ENCODE results near the gene MYPN. TPM values are rescaled to one million over a fixed set of nuclear protein-coding genes. Genes with fewer than 3 reads are reported as not detected.

MYPN gene
- total RNA-seq, 1 donor from 2014 or later: 124 TPM

DNA sequence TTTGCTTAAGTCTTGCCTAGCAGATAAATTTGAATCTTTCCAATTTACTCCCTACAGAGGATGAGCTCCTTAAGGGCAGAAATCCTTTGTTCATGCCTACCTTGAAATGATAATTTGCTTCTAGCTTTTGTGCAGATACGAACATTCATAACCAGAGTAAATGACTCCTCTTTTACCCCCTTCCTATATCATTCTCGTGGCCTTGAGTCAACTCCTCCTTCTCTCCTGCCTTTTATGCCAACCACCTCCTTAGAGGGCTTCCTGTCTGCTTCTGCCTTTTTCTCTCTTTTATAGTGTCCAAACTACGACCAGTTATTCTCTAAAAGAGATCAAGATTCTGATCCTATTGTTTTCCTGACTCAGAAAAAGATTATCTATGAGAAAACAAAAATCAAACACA is 36.4 kb downstream of the MYPN start:
- Histone ChIP-seq H3K4me1 (no peaks in the 10 kb centered on the region), H3K4me3 (no peak overlapping the region), H3K36me3 (peaks cover 41% of the 10 kb centered on the region), H3K27me3 (ENCODE audit: low read depth) (no peaks in the 10 kb centered on the region), H3K9me3 (replicated peaks) (no peaks in the 10 kb centered on the region), H3K27ac (replicated peaks) (no peak overlapping the region)
- TF ChIP-seq, protein P1, sequence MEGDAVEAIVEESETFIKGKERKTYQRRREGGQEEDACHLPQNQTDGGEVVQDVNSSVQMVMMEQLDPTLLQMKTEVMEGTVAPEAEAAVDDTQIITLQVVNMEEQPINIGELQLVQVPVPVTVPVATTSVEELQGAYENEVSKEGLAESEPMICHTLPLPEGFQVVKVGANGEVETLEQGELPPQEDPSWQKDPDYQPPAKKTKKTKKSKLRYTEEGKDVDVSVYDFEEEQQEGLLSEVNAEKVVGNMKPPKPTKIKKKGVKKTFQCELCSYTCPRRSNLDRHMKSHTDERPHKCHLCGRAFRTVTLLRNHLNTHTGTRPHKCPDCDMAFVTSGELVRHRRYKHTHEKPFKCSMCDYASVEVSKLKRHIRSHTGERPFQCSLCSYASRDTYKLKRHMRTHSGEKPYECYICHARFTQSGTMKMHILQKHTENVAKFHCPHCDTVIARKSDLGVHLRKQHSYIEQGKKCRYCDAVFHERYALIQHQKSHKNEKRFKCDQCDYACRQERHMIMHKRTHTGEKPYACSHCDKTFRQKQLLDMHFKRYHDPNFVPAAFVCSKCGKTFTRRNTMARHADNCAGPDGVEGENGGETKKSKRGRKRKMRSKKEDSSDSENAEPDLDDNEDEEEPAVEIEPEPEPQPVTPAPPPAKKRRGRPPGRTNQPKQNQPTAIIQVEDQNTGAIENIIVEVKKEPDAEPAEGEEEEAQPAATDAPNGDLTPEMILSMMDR (IDR thresholded peaks at IDR 0.05; ENCODE audit: borderline replicate concordance): no peak
- intact Hi-C loops (cut with micrococcal nuclease): no loop called here
- DNase-seq: no peak

DNA sequence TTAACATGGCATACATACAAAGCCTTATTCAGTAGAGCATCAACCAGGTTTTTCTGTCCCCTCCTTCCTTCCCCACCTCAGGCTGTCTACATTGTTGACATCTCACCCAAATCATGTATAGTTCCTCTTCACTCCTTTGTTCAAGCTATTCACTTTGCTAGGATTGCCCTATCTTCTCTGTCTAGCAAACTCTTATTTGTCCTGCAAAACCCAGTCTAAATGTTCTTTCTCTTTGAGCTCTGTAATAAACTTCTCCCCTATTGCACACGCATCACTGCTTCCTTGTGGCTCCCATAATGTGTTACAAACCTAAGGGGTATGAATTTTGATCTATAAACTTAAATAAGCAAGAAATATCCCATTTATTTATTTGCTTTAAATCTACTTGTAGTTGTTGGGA is 36.8 kb downstream of the MYPN start:
- H3K36me3 ChIP-seq: peaks cover 46% of the 10 kb centered on the region

DNA sequence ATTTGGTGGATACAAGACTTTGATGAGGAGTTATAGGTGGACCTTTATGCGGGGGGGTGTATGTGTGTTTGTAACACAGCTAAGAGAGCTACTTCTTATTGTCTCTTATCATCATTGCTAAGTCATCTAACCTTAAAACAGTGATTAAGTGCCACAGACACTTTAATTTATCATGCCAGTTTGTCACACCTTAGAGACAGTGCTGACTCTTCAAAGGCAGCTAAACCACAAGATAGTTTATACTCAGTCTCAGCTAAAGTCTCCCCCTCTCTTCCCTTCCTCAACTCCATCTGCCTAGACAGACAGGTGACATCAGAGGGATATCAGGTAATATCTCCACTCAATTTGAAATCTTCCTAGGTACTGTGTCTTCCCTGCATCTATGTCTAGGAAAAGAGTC is 42.2 kb downstream of the MYPN start:
- intact Hi-C loops (cut with micrococcal nuclease): no loop called here
- Histone ChIP-seq H3K4me1 (peaks cover 43% of the 10 kb centered on the region), H3K9me3 (replicated peaks) (no peaks in the 10 kb centered on the region), H3K27me3 (ENCODE audit: low read depth) (no peaks in the 10 kb centered on the region), H3K4me3 (no peak overlapping the region), H3K27ac (replicated peaks) (peak overlapping the region; percentile 86), H3K36me3 (peaks cover 35% of the 10 kb centered on the region)
- no peak for DNase-seq
- TF ChIP-seq, protein P1 (IDR thresholded peaks at IDR 0.05; ENCODE audit: borderline replicate concordance): no peak

More for the DNA sequence above, 36.8 kb downstream of the MYPN start:
- TF ChIP-seq, protein P1 (IDR thresholded peaks at IDR 0.05; ENCODE audit: borderline replicate concordance): no peak
- intact Hi-C loops (cut with micrococcal nuclease): no loop called here
- no peak for DNase-seq
- Histone ChIP-seq H3K4me3 (no peak overlapping the region), H3K27ac (replicated peaks) (no peak overlapping the region), H3K27me3 (ENCODE audit: low read depth) (no peaks in the 10 kb centered on the region), H3K4me1 (no peaks in the 10 kb centered on the region), H3K9me3 (replicated peaks) (no peaks in the 10 kb centered on the region)

DNA sequence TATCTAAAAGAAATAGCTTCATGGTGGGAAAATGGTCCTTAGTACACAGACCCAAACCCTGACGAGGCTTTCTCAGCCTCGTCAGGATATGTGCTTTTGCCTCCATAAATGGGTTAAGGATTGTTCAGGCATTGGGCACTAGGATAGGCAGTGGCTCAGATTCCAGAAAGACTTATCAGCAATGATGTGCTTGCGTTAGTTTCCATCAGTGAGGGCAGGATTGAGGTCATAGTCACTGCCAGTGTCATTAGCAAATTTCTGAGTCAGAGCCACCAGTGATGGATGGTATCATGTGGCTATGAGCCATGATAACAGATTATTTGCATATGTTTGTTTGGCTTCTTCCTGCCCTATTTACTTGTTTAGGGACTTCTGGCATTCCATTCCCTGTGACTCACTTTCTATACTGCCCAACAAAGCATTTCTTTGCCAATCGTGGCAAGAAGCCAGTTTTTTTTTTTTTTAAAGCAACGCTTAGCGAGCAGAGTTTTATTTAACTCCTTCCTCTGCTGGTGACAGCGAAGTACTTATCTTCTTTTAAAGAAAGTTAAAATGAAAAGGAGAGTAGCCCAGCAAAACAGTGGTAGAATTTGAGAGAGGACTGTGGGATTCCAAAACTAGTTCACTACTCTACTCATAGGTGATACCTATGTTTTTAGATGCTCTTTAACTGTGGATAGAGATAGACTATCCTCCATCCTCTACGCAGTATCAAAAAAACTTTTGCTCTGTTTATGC is 44.4 kb downstream of the MYPN start:
- H3K4me3 ChIP-seq: peak overlapping the region; percentile 7
- H3K27me3 ChIP-seq (ENCODE audit: low read depth): no peaks in the 10 kb centered on the region
- peaks cover 20% of the 10 kb centered on the region for H3K36me3 ChIP-seq
- TF ChIP-seq, protein P1 (IDR thresholded peaks at IDR 0.05; ENCODE audit: borderline replicate concordance): no peak
- DNase-seq: no peak
- no peaks in the 10 kb centered on the region for H3K9me3 ChIP-seq (replicated peaks)
- peak overlapping the region; percentile 86 for H3K27ac ChIP-seq (replicated peaks)
- H3K4me1 ChIP-seq: peaks cover 45% of the 10 kb centered on the region
- intact Hi-C loops (cut with micrococcal nuclease): no loop called here

DNA sequence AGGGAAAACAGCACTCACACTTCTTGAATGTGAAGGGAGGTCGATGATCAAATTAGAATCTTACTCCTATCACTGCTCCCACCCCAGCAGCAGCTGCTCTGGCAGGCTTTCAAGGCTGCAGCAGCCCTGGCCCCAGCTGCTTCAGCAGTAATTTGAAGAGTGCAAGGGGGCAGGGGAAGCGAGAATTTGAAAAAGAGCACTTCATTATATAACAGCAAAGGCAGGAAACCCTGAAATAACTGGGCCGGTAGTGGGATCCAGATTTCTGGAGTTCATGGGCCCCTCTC is 44.9 kb downstream of the MYPN start:
- peak overlapping the region; percentile 7 for H3K4me3 ChIP-seq
- peaks cover 18% of the 10 kb centered on the region for H3K36me3 ChIP-seq
- no peaks in the 10 kb centered on the region for H3K9me3 ChIP-seq (replicated peaks)
- H3K27me3 ChIP-seq (ENCODE audit: low read depth): no peaks in the 10 kb centered on the region
- DNase-seq: peak; percentile 39
- intact Hi-C loops (cut with micrococcal nuclease): no loop called here
- TF ChIP-seq, protein P1 (IDR thresholded peaks at IDR 0.05; ENCODE audit: borderline replicate concordance): no peak
- H3K4me1 ChIP-seq: peaks cover 51% of the 10 kb centered on the region
- peak overlapping the region; percentile 86 for H3K27ac ChIP-seq (replicated peaks)
